Activated CD8-positive, alpha-beta memory T cell treated with anti-CD3 and anti-CD28 coated beads for 36 hours (primary cell): ENCODE data around the gene SLAIN1. TPM values are rescaled to one million over a fixed set of nuclear protein-coding genes. Genes with fewer than 3 reads are reported as not detected.

Experiments
- CTCF ChIA-PET: fragments of 350-600 bp; sonication (Branson Sonifier 250); formaldehyde crosslinking; loops from one replicate; lab custom pipeline; 2021; ENCODE audit warnings: antibody characterized with exemption; lab: Charles Lee
- POLR2A ChIA-PET: fragments of 350-600 bp; sonication (Branson Sonifier 250); formaldehyde crosslinking; loops from one replicate; lab custom pipeline; 2021; ENCODE audit warnings: antibody characterized with exemption; lab: Charles Lee
- total RNA-seq, 2 experiments: library from RNA; stranded (reverse); gene quantifications; one replicate each; pipeline ENCODE4 v1.2.3, GENCODE V29; 2021

The SLAIN1 gene
- total RNA-seq, 2 experiments from 2014 or later, result 28.7 to 30.2 TPM

DNA sequence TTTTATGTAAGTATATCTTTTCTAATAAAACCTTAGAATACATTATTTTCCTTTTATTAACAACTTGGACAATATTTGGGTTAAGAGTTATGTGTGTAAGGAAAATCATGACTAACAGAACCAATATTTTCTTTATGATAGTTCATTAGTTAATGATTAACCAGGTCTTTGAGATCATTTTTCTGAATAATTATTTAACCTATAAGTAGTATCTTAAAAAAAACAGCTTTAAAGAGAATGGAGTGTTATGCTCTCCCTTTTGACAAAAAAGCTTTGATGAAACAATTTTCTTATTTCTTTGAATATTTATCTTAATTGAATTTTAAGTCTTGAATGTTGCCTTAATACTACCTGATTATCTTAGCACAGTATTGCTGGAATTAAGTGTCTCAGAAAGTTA, 3.8 kb downstream of the SLAIN1 start:
- CTCF ChIA-PET, result interaction anchor here (1.0 kb wide), 1 partner anchor 13 kb away, joined by 3 read pairs; no protein-coding TSS in a partner anchor
- POLR2A ChIA-PET, result no interaction called here

DNA sequence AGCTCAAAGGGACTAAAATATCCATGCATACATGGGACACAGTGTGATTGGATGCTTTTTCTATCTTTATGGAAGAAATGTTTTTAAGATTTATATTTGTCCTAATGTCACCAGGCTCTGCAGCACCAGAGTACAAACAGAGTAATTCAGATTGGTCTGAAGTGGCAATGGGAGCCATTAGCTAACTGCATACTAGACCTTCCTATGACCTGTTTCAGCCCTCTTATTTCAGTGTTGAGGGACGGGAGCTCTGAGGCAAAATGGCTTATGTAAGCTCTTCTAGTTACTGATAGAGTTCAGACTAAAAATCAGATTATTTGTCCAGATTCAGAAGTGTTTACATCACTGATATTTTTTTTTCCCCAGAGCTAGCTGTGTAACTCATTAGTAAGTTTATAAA, 4.9 kb downstream of the SLAIN1 start:
- ChIA-PET POLR2A (no interaction called here), CTCF (no interaction called here)

GRCh38 chr13:77703408-77703807, 5.9 kb downstream of the SLAIN1 start:
- CTCF ChIA-PET, result interaction anchor here (1.0 kb wide), 1 partner anchor 10 kb away, joined by 3 read pairs; no protein-coding TSS in a partner anchor

GRCh38 chr13:77714119-77714755, 16.8 kb downstream of the SLAIN1 start:
- CTCF ChIA-PET, result interaction anchor here (0.7 to 1.1 kb wide), 4 partner anchors 11 to 38 kb away, joined by 3 to 4 read pairs (median 3); no protein-coding TSS in a partner anchor
- POLR2A ChIA-PET, result no interaction called here

More at GRCh38 chr13:77703408-77703807, 5.9 kb downstream of the SLAIN1 start:
- POLR2A ChIA-PET, result no interaction called here

DNA sequence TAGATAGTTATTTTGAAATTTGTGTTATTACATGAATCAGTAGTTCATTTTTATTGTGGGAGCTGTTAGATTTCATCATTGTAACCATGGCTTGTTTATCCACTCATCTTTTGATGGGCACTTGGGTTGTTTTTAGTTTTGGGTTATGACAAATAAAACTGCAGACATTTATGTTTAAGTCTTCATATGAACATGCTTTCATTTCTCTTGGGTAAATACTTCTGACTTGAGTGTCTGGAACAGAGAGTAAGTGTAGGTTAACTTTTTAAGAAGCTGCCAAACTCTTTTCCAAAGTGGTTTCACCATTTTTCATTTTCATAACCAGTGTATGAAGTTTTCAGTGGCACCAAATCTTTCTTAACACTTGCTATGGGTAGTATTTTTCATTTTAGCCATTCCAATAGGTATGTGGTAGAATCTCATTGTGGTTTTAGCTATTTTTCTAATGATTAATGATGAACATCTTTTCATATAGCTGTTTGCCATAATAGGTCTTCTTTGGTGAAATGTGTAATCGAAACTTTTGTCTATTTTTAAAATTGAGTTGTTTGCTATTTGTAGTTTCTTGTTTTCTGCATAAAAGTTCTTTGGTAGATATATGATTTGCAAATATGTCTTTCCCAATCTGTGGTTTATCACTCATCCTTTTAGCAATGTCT, 17.9 kb downstream of the SLAIN1 start:
- POLR2A ChIA-PET, result interaction anchor here (1.2 kb wide), 1 partner anchor 15 kb away, joined by 3 read pairs; no protein-coding TSS in a partner anchor

DNA sequence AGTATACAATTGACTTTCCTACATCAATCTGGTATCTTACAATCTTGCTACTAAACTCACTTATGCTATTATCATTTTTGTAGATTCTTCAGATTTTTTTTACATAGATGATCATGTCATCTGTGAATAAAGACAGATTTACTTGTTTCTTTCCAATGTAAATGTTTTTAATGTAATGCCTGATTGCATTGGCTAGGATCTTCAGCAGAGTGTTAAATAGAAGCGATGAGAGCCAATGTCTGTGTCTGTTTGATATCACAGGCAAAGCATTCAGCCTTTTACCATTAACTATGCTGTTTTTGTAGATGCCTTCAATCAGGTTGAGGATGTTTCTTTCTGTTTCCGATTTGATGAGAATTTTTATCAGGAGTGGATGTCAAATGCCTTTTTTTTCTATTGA, 19.2 kb downstream of the SLAIN1 start:
- ChIA-PET CTCF (no interaction called here), POLR2A (interaction anchor here (0.6 kb wide), 1 partner anchor 20 kb away, joined by 3 read pairs; no protein-coding TSS in a partner anchor)

More for the DNA sequence above, 17.9 kb downstream of the SLAIN1 start:
- CTCF ChIA-PET, result interaction anchor here (0.7 to 1.0 kb wide), 2 partner anchors 15 to 37 kb away, joined by 3 to 4 read pairs; no protein-coding TSS in a partner anchor

DNA sequence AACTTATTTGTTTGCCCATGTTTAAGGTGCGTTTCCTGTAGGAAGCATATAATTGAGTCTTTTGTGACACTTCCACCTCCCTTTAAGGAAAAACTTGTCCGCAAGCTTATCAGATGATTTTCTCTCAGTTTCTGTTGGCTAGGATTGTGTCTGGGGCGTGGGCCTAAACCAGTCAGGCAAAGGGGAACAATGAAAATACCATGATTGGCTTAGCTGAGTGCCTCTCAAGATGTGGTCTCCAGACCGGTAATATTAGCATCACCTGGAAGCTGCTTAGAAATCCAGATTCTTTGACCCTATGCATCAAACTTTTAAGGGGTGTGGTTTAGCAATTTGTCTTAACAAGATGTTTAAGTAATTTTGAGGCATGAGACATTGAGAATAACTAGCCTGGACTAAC, 20.0 kb downstream of the SLAIN1 start:
- POLR2A ChIA-PET, result no interaction called here
- CTCF ChIA-PET, result no interaction called here

DNA sequence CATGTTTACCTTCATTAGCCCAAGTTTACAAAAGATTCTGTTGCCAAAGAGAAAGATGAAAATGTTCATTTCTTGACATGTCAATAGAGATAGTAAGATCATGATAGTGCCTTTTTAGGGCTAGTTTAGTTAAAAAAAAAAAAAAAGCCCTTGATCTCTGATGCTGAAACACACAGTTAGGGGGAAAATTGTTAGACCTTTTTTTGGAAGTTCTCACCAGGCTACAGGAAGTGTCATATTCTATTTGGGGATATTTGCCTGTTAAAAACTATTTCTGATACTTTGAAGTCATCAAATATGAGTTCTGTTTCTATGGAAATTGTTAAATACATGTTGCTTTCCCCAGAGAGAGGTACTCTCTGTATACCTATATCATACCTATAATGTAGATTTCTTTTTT, 21.6 kb downstream of the SLAIN1 start:
- CTCF ChIA-PET, result no interaction called here
- POLR2A ChIA-PET, result no interaction called here

GRCh38 chr13:77720988-77721387, 23.5 kb downstream of the SLAIN1 start:
- ChIA-PET CTCF (no interaction called here), POLR2A (no interaction called here)

- ChIA-PET CTCF (no interaction called here), POLR2A (no interaction called here)
Observed at GRCh38 chr13:77724092-77724491, 26.6 kb downstream of the SLAIN1 start.

- POLR2A ChIA-PET, result no interaction called here
- CTCF ChIA-PET, result no interaction called here
Observed at GRCh38 chr13:77725071-77725470, 27.6 kb downstream of the SLAIN1 start.

DNA sequence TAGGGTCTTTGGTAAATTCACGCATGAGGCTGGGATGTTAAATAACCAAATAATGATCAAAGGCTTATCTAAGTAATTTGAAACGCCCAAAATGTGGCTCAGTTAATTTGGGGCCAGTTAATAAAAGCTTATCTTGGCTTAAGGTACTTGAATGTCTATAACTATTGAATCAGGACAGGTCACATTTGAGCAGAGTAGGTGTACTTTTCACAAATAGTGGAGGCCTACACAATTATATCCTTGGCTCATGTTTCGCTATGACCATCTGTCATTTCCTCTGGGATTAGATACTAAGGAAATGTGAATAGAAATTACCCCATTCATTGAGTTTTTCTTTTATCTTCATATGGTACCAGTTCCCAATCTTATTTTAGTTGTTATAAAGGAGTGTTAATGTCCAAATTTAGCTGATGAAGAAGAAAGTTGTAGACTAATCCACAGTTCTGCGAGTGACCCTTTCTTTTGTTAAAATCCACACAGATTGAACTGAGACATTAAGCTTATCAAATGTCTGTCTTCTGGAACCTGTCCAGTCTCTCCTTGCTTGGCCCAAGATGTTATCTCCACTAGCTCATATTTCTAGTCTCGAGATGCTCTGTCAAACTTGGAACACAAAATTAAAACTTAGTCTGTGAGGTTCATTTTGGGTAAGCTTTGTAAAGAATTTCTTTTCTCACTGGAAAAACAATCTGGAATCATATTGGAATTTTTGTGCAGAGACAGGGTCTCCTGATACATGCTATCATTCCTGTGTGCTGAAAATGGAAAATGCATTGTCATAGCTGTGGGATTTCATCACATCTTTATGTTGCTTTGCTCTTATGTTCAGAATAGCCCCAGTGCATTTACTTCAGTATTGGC, 31.0 kb downstream of the SLAIN1 start:
- POLR2A ChIA-PET, result no interaction called here

GRCh38 chr13:77729502-77730221, 32.2 kb downstream of the SLAIN1 start:
- POLR2A ChIA-PET, result interaction anchor here (0.7 to 1.1 kb wide), 2 partner anchors 14 to 213 kb away, joined by 3 read pairs; no protein-coding TSS in a partner anchor
- CTCF ChIA-PET, result interaction anchor here (0.7 to 2.2 kb wide), 2 partner anchors 108 to 137 kb away, joined by 3 to 6 read pairs; no protein-coding TSS in a partner anchor

More for the DNA sequence above, 31.0 kb downstream of the SLAIN1 start:
- CTCF ChIA-PET, result interaction anchor here (2.2 kb wide), 1 partner anchor 136 kb away, joined by 6 read pairs; no protein-coding TSS in a partner anchor

DNA sequence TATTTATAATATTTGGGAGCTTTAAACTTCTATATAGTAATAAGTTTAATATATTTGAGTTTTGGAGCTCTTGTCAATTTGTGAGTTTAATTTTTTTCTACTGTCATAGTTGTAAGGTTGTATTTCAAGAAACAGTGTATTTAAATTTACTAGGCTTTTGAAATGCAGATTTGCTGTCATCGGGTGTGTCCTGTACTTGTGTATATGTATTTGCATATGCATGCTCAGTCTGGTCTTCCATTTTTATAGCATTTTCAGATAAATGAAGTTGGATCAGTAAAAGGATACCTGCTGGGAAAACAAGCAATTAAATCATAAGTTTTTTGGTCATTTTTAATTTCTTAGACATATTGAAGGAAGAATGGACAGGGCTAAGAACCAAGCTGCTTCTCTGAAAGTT, 33.1 kb downstream of the SLAIN1 start:
- POLR2A ChIA-PET, result interaction anchor here (1.1 kb wide), 1 partner anchor 15 kb away, joined by 3 read pairs; no protein-coding TSS in a partner anchor
- CTCF ChIA-PET, result no interaction called here

- POLR2A ChIA-PET, result no interaction called here
- CTCF ChIA-PET, result no interaction called here
Observed at GRCh38 chr13:77732287-77732686, 34.8 kb downstream of the SLAIN1 start.

- ChIA-PET CTCF (no interaction called here), POLR2A (no interaction called here)
Observed at GRCh38 chr13:77733674-77734073, 36.2 kb downstream of the SLAIN1 start.

GRCh38 chr13:77737583-77738200, 40.2 kb downstream of the SLAIN1 start:
- ChIA-PET CTCF (no interaction called here), POLR2A (interaction anchor here (1.0 kb wide), 1 partner anchor 40 kb away, joined by 4 read pairs; the partner anchor contains the start of gene SLAIN1)

DNA sequence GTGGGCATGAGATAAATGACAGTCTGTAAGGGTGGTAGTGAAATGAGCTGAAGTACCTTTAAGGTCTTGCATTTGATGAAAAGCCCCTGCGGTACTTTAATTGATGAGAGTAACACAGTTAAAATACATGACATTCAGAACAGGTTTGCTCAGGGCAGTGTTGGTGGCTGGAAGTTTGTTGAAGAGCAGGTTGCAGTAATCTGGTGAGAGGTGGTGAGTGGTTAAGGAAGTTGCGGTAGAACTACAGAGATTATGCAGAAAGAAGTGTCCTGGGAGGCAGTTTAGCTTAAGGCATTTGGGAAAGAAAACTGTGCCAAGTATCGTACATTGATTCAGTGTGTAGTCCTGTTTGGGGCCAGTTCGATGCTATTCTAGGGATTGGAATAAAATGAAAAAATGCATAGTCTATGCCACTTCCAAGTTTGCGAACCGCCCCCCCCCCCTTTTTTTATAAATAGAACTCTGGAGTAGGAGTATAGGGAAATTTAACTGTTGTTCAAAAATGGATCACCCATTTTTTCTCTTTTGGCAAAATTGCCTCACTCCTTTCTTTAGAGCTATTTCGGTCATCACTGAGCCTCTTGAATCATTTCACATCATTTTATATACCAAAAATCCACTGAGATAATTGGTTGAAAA, 42.7 kb downstream of the SLAIN1 start:
- POLR2A ChIA-PET, result no interaction called here

More for the DNA sequence above, 42.7 kb downstream of the SLAIN1 start:
- CTCF ChIA-PET, result interaction anchor here (0.7 to 1.3 kb wide), 4 partner anchors 11 to 619 kb away, joined by 3 to 5 read pairs (median 4); no protein-coding TSS in a partner anchor
